ENCODE results near the gene SALL2.
A peak's percentile ranks its signal among the peaks of the same experiment; 100 is the strongest.
"Not testable (repeated sequence)": the region's sequence is repeated elsewhere in the genome, so short reads cannot be mapped to it uniquely, and the experiment has no call there.

SALL2 gene

GRCh38 chr14:21525962-21526671 is at the start of gene SALL2:
Gene SALL2 (minus strand): TSS chr14:21526346. CDS start chr14:21526127, 219 bp downstream.
- peak; percentile 43 to 69 for DNase-seq (ENCODE audit: low read depth in 2 of 2)

- no peak for DNase-seq (ENCODE audit: low read depth in 2 of 2)
Measured at GRCh38 chr14:21575661-21576060, 49.5 kb upstream of the SALL2 start.

DNA sequence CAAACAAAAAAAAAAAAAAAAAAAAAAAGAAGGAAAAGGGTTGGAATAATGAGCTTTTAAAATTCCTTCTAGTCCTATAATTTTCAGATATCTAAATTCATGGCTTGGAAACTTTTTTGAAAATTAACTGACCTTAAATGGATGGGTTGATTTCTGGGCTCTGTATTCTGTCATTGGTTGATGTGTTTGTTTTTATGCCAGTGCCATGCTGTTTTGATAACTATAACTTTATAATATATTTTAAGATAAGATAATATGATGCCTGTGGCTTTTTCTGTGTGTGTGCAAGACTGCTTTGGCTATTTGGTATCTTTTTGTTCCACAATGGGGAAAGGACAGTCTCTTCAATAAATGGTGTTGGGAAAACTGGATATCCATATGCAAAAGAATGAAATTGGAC is 46.5 kb upstream of the SALL2 start:
- no peak for DNase-seq (ENCODE audit: low read depth in 2 of 2)

DNA sequence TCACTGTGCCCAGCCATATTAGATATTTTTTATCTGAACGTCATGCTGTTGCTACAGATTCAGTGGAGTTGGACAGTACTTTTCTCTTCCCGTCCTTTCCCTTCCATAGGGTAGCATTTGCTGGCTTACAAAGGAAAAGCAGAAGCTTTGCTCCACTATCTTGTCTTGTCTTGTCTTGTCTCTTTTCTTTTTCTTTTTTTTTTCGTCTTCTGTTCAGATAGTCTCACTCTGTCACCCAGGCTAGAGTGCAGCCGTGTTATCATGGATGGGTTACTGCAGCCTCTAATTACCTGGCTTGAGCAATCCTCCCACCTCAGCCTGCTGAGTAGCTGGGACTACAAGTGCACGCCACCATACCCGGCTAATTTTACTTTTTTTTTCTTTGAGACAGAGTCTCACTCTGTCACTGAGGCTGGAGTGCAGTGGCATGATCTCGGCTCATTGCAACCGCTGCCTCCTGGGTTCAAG is 32.6 kb upstream of the SALL2 start:
- no peak for DNase-seq (ENCODE audit: low read depth in 2 of 2)

- DNase-seq (ENCODE audit: low read depth in 2 of 2), result peak; percentile 50 to 68
Measured at GRCh38 chr14:21557084-21557901, 31.1 kb upstream of the SALL2 start.

DNA sequence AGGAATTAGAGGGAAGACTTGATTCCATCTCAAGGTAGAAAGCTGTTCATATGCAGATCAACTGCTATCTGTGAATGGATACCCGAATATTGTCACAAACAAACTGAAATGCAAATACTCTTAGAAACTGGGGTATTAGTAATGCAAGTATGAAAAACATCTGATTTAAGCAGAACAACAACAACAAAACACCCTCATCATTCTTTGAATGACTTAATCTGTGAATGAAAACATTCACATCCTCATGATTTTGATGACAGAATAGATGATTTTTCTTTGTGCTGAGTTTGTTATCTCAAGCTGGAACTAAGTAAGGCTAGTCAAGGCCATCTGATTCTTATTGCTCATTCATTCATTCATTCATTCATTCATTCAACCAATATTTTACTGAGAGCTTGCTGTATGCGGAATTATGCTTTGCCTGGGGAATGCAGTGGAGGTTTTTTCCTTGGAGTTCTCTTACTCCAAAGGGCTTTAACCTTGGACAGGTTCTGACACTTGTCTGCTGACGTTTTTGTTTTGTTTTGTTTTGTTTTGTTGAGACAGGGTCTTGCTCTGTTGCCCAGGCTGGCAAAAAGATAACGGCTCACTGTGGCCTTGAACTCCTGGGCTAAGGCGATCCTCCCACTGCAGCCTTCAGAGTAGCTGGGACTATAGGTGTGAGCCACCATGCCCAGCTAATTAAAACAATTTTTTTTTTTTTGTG is 30.4 kb upstream of the SALL2 start:
- no peak for DNase-seq (ENCODE audit: low read depth in 2 of 2)

DNA sequence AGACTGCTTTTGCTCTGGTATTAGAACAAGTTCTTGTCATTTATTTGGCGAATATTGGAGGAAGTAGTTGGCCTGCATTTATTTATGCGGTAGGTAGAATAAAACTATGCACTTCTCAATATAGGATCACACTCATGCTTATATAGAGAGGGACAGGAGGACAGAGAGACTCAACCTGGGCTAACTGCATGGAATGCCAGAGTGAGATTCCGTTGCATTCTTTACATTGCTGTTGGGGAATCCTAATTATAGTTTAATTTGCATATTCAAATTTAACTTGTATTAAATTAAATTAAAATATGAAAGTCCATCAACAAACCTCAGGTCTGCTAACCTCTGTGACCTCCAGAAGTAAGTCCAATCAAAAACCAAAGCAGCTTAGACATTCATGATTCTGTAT is 27.1 kb upstream of the SALL2 start:
- no peak for DNase-seq (ENCODE audit: low read depth in 2 of 2)

- DNase-seq (ENCODE audit: low read depth in 2 of 2), result not testable (repeated sequence)
Measured at GRCh38 chr14:21544588-21544987, 18.4 kb upstream of the SALL2 start.

DNA sequence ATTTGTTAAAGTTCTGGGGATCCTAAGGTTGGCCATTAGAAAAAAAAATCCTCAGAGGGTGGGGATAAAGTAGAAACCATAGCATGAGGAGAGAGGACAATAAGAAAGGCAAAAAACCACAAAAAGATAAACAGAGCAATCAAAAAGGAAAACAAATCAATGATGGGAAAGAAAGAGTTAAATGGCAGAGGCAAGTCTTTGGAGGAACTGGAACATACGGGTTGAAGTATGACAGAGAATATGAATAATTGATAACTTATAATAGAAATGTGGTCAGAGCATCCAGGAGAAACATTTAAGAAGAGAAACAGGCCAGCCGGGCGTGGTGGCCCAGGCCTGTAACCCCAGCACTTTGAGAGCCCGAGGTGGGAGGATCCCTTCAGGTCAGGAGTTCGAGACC is 17.8 kb upstream of the SALL2 start:
- no peak for DNase-seq (ENCODE audit: low read depth in 2 of 2)

DNA sequence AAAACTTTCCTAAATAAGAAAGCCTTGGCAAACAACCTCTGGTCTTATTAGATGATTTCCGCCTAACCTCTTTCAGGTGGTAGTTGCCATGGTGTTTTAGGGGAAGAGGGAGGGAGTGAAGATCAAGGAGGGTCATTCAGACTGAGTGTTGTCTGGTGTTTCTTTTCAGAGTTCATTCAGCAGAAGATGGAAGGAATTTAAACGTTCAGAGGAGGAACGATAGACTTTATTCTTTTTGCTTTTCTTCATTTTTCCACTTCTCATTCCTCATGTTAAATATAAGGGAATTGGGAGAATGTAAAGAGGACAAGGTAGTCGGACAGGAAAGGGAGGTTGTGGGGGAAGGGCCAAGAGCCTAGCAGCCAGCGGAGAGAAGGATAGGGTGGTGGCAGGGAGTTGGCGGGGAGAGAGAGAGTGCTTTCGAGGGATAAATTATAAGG is 17.4 kb upstream of the SALL2 start:
- no peak for DNase-seq (ENCODE audit: low read depth in 2 of 2)

DNA sequence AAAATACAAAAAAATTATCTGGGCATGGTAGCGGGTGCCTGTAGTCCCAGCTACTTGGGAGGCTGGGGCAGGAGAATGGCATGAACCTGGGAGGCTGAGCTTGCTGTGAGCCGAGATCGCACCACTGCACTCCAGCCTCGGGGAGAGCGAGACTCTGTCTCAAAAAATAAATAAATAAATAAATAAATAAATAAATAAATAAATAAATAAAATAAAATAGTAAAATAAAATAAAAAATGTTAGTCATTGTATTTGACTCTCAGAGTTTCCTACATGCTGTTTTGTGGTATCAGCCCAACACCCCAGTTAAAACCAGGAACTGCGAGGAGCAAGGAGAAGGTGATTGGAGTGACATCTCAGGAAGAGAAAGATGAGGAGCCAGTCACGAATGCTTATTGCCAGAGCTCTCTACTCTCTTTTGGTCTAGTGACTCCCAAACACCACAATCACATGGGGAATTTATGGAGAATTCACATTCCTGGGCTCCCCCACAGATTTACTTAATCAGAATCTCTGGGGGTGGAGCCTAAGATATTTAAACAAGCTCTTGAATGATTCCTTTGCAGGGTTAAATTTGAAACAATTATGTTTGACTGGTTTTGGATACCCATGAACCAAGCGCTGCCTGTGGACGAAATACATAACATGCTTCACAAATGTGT is 15.4 kb upstream of the SALL2 start:
- no peak for DNase-seq (ENCODE audit: low read depth in 2 of 2)

GRCh38 chr14:21539189-21539940 is 13.2 kb upstream of the SALL2 start:
- DNase-seq (ENCODE audit: low read depth in 2 of 2), result no peak

DNA sequence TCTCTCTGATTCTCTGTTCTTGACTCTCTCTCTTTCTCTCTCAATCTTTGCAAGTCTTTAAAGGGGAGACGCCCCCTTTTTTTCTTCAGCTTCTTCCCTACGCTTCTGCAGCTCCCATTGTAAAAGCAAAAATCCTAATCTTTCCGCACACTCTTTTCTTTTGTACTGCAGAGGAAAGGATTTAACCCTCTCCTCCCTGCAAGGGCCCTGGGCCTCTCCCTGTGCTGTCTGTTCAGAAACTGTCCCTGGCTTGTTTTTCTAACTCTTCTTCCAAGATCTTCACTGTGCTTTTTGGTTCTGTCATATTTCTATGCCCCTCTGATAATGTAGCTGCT is 10.9 kb upstream of the SALL2 start:
- no peak for DNase-seq (ENCODE audit: low read depth in 2 of 2)

- DNase-seq (ENCODE audit: low read depth in 2 of 2), result no peak
Measured at GRCh38 chr14:21536418-21537089, 10.4 kb upstream of the SALL2 start.

DNA sequence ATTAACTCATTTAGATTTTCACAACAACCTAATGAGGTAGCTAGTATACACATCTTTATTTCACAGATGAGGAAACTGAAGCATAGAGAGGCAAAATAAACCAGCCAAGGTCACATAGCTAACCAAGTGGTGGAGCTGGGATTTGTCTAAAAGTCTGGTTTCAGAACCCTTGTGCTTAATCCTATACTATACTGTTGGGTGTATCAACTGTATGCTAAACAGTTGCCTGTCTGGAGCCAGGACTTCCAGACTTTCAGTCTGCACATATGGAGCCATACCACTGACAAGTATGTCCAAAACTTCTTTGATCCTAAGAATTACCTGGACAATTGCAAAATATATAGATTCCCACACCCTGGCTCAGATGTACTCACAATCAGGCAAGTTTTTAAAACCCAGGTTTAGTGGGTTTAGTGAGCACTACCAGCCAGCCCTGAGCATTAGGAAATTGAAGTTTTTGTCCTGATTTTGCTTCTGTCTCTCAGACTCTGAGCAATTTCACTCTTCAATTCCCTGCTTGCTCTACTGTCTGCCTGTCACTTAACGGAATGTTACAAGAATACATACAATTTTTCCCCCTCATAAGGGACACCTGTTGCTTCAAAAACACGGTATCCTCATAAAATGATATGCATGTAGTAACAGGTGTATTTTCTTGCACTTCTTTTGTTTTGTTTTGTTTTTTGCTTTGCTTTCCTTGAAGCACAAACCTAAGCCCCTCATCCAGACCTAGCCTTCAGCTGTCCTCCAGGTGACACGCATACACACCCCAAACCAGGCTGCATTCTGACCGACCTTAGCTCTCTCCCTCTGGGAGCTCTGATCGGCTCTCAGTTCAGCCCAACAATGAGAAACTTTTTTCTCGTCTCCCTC is 9.6 kb upstream of the SALL2 start:
- no peak for DNase-seq (ENCODE audit: low read depth in 2 of 2)

- no peak for DNase-seq (ENCODE audit: low read depth in 2 of 2)
Measured at GRCh38 chr14:21534576-21534975, 8.4 kb upstream of the SALL2 start.

GRCh38 chr14:21533294-21533693 is 7.1 kb upstream of the SALL2 start:
- DNase-seq (ENCODE audit: low read depth in 2 of 2), result no peak

- DNase-seq (ENCODE audit: low read depth in 2 of 2), result no peak
Measured at GRCh38 chr14:21529515-21529914, 3.4 kb upstream of the SALL2 start.

Data from stimulated activated CD4-positive, alpha-beta T cell treated with anti-CD3 and anti-CD28 coated beads, Interleukin-15, amount 100 ng/mL, for 48 hours (primary cell).